NK-92 (cell line): Measurements from ENCODE around the gene NTSR1.

Experiments used
- DNase-seq: peaks from one replicate; lab custom pipeline; 2025; ENCODE audit not compliant: unreplicated experiment; lab: John Stamatoyannopoulos, UW

NTSR1 gene

GRCh38 chr20:62692801-62693523 lies 15.7 kb upstream of the NTSR1 start:
- no peak for DNase-seq

GRCh38 chr20:62693524-62693922 lies 15.1 kb upstream of the NTSR1 start:
- DNase-seq = no peak

- no peak for DNase-seq
Measured at GRCh38 chr20:62694106-62694505, 14.5 kb upstream of the NTSR1 start.

- DNase-seq = no peak
Measured at GRCh38 chr20:62694868-62695267, 13.8 kb upstream of the NTSR1 start.

GRCh38 chr20:62695448-62696414 lies 12.9 kb upstream of the NTSR1 start:
- no peak for DNase-seq

GRCh38 chr20:62696434-62696957 lies 12.1 kb upstream of the NTSR1 start:
- DNase-seq = no peak

- DNase-seq = no peak
Measured at GRCh38 chr20:62696989-62697388, 11.6 kb upstream of the NTSR1 start.

GRCh38 chr20:62697468-62697912 lies 11.1 kb upstream of the NTSR1 start:
- no peak for DNase-seq

- no peak for DNase-seq
Measured at GRCh38 chr20:62698231-62698630, 10.4 kb upstream of the NTSR1 start.

GRCh38 chr20:62699296-62699695 lies 9.3 kb upstream of the NTSR1 start:
- no peak for DNase-seq

- DNase-seq = no peak
Measured at GRCh38 chr20:62699741-62700140, 8.9 kb upstream of the NTSR1 start.

GRCh38 chr20:62700261-62700930 lies 8.2 kb upstream of the NTSR1 start:
- DNase-seq = no peak

GRCh38 chr20:62701161-62702012 lies 7.2 kb upstream of the NTSR1 start:
- DNase-seq = no peak

- no peak for DNase-seq
Measured at GRCh38 chr20:62702013-62702300, 6.7 kb upstream of the NTSR1 start.

GRCh38 chr20:62702895-62703852 lies 5.5 kb upstream of the NTSR1 start:
- DNase-seq = no peak

- DNase-seq = no peak
Measured at GRCh38 chr20:62703853-62704228, 4.8 kb upstream of the NTSR1 start.

- DNase-seq = no peak
Measured at GRCh38 chr20:62704341-62704948, 4.2 kb upstream of the NTSR1 start.

GRCh38 chr20:62705627-62706026 lies 3.0 kb upstream of the NTSR1 start:
- DNase-seq = no peak

GRCh38 chr20:62706344-62706743 lies 2.3 kb upstream of the NTSR1 start:
- no peak for DNase-seq
